ENCODE results near the gene ACKR2.

ACKR2 gene

GRCh38 chr3:42873221-42873982 lies 64.2 kb downstream of the ACKR2 start:
- in situ Hi-C loops (cut with MboI; ENCODE audit: low sequenced_read_pairs, unreplicated experiment) = no loop called here
- no peak for DNase-seq (ENCODE audit: low spot score)
- no peak for TF ChIP-seq CTCF (IDR thresholded peaks at IDR 0.05; ENCODE audit: borderline replicate concordance, control extremely low read depth, extremely low read depth, insufficient read depth, missing control alignments)

- no peak for DNase-seq (ENCODE audit: low spot score)
- TF ChIP-seq CTCF (IDR thresholded peaks at IDR 0.05; ENCODE audit: borderline replicate concordance, control extremely low read depth, extremely low read depth, insufficient read depth, missing control alignments) = no peak
- in situ Hi-C loops (cut with MboI; ENCODE audit: low sequenced_read_pairs, unreplicated experiment) = no loop called here
Measured at GRCh38 chr3:42874749-42875148, 65.5 kb downstream of the ACKR2 start.

GRCh38 chr3:42875325-42876151 lies 66.3 kb downstream of the ACKR2 start, which contains the start of gene CYP8B1:
CYP8B1 (minus strand) TSS chr3:42875879; CDS start chr3:42875816, 63 bp downstream.
- in situ Hi-C loops (cut with MboI; ENCODE audit: low sequenced_read_pairs, unreplicated experiment) = no loop called here
- DNase-seq (ENCODE audit: low spot score) = no peak
- no peak for TF ChIP-seq CTCF (IDR thresholded peaks at IDR 0.05; ENCODE audit: borderline replicate concordance, control extremely low read depth, extremely low read depth, insufficient read depth, missing control alignments)

- DNase-seq (ENCODE audit: low spot score) = no peak
- TF ChIP-seq CTCF (IDR thresholded peaks at IDR 0.05; ENCODE audit: borderline replicate concordance, control extremely low read depth, extremely low read depth, insufficient read depth, missing control alignments) = no peak
- in situ Hi-C loops (cut with MboI; ENCODE audit: low sequenced_read_pairs, unreplicated experiment) = no loop called here
Measured at GRCh38 chr3:42876401-42876800, 67.2 kb downstream of the ACKR2 start.

GRCh38 chr3:42876940-42877720 lies 67.9 kb downstream of the ACKR2 start:
- in situ Hi-C loops (cut with MboI; ENCODE audit: low sequenced_read_pairs, unreplicated experiment) = no loop called here
- DNase-seq (ENCODE audit: low spot score) = no peak
- TF ChIP-seq CTCF (IDR thresholded peaks at IDR 0.05; ENCODE audit: borderline replicate concordance, control extremely low read depth, extremely low read depth, insufficient read depth, missing control alignments) = no peak

GRCh38 chr3:42877881-42878280 lies 68.6 kb downstream of the ACKR2 start:
- no peak for DNase-seq (ENCODE audit: low spot score)
- no peak for TF ChIP-seq CTCF (IDR thresholded peaks at IDR 0.05; ENCODE audit: borderline replicate concordance, control extremely low read depth, extremely low read depth, insufficient read depth, missing control alignments)
- in situ Hi-C loops (cut with MboI; ENCODE audit: low sequenced_read_pairs, unreplicated experiment) = no loop called here

Data from GM13976 (cell line).